ENCODE results near the gene CUL7.

CUL7 gene

DNA sequence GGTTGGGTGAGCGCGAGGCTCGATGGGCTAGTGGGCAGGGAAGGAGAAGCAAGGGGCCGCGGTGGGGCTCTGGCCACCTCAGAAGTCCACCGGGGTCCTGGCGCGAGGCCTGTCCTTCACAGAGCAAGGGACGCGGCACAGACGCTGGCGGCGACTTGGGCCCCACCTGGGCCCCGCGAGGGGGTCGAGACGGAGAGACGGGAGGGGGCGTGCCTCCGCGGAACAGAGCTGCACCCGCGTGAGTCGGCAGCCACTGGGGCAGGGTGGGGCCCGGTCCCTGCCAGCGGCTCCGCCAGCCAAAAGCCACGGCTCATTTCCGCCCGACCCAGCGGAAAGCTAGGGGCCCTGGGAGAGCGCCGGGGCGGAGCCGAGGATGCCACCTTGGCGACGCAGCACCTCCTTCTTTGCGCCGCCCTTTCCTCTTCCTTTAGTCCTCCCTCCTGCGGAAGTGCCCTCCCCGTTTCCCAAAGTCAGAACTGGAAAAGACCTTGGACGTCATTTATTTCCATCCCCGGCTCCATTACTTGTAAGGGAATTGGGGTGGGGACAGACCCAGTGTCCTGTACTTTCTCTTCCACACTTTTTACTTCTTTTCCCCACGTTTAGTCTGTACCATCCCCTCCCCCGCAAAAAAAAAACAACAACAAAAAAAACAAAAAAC lies at the start of gene CUL7:
Gene CUL7 (minus strand): TSS at position 307 of the 661 bp plus-strand sequence. CDS start 1,063 bp downstream, outside the sequence.
- intact Hi-C loops (cut with DNase I; ENCODE audit: low total_unique reads): loop anchor here (5.0 kb wide), 1 partner anchor 41 kb away; the partner anchor contains the start of genes KLHDC3 and MEA1
- Histone ChIP-seq H3K4me1 (peaks cover 3 to 31% (median 18%) of the 10 kb centered on the region in 4 donors), H3K4me3 (peak within 1 kb of the TSS; percentile 64), H3K36me3 (peaks cover 0 to 50% (median 36%) of the 10 kb centered on the region in 3 donors), H3K27me3 (no peaks in the 10 kb centered on the region), H3K27ac (peak within 1 kb of the TSS; percentile 86 to 95), H3K9me3 (no peaks in the 10 kb centered on the region)
- peak; percentile 93 to 96 for DNase-seq
- TF ChIP-seq CTCF (IDR thresholded peaks at IDR 0.05): no peak

GRCh38 chr6:43101497-43101896 lies 47.8 kb upstream of the CUL7 start:
- DNase-seq: no peak
- H3K4me1 ChIP-seq: peaks cover 0 to 10% (median 9%) of the 10 kb centered on the region in 4 donors
- intact Hi-C loops (cut with DNase I; ENCODE audit: low total_unique reads): no loop called here
- no peak overlapping the region for H3K4me3 ChIP-seq
- no peak for TF ChIP-seq CTCF (IDR thresholded peaks at IDR 0.05)
- H3K27me3 ChIP-seq: no peaks in the 10 kb centered on the region
- no peak overlapping the region for H3K27ac ChIP-seq
- H3K9me3 ChIP-seq: no peaks in the 10 kb centered on the region
- no peaks in the 10 kb centered on the region for H3K36me3 ChIP-seq

GRCh38 chr6:43097502-43097901 lies 43.9 kb upstream of the CUL7 start:
- H3K4me1 ChIP-seq: peaks cover 0 to 16% (median 11%) of the 10 kb centered on the region in 4 donors
- H3K4me3 ChIP-seq: no peak overlapping the region
- H3K27me3 ChIP-seq: no peaks in the 10 kb centered on the region
- no peak for TF ChIP-seq CTCF (IDR thresholded peaks at IDR 0.05)
- H3K27ac ChIP-seq: no peak overlapping the region
- no peak for DNase-seq
- intact Hi-C loops (cut with DNase I; ENCODE audit: low total_unique reads): no loop called here
- H3K36me3 ChIP-seq: no peaks in the 10 kb centered on the region
- no peaks in the 10 kb centered on the region for H3K9me3 ChIP-seq

- intact Hi-C loops (cut with DNase I; ENCODE audit: low total_unique reads): no loop called here
These were observed 43.4 kb upstream of the CUL7 start for GRCh38 chr6:43097098-43097489.

GRCh38 chr6:43096451-43097097 lies 42.9 kb upstream of the CUL7 start:
- Histone ChIP-seq H3K4me1 (peaks cover 0 to 16% (median 11%) of the 10 kb centered on the region in 4 donors), H3K27ac (peak overlapping the region in 1 of 2 donors; percentile 3), H3K36me3 (no peaks in the 10 kb centered on the region), H3K9me3 (no peaks in the 10 kb centered on the region), H3K4me3 (no peak overlapping the region), H3K27me3 (no peaks in the 10 kb centered on the region)
- TF ChIP-seq CTCF (IDR thresholded peaks at IDR 0.05): no peak
- DNase-seq: no peak
- intact Hi-C loops (cut with DNase I; ENCODE audit: low total_unique reads): no loop called here

More at GRCh38 chr6:43097098-43097489, 43.4 kb upstream of the CUL7 start:
- H3K4me1 ChIP-seq: peaks cover 0 to 16% (median 11%) of the 10 kb centered on the region in 4 donors
- no peaks in the 10 kb centered on the region for H3K36me3 ChIP-seq
- no peaks in the 10 kb centered on the region for H3K27me3 ChIP-seq
- H3K4me3 ChIP-seq: no peak overlapping the region
- no peak for TF ChIP-seq CTCF (IDR thresholded peaks at IDR 0.05)
- no peak for DNase-seq
- H3K27ac ChIP-seq: peak overlapping the region in 1 of 2 donors; percentile 3
- H3K9me3 ChIP-seq: no peaks in the 10 kb centered on the region
